ENCODE results near the gene IL21.

- TF ChIP-seq CTCF (IDR thresholded peaks at IDR 0.05; ENCODE audit: low read depth, low read length, poor library complexity, severe bottlenecking) (no peak), EZH2phosphoT487 (IDR thresholded peaks at IDR 0.05; ENCODE audit: borderline replicate concordance, low read length) (no peak)
Measured at GRCh38 chr4:122617597-122618593, 3.0 kb downstream of the IL21 start.
